Fibroblast of skin of scalp (primary cell): Measurements from ENCODE around the gene ARHGEF25.
A peak's percentile ranks its signal among the peaks of the same experiment; 100 is the strongest.
"Not testable (repeated sequence)": the region's sequence is repeated elsewhere in the genome, so short reads cannot be mapped to it uniquely, and the experiment has no call there.

Experiments
- DNase-seq: peaks from one replicate; pipeline ENCODE4 v3.0.0-alpha.2; 2013

The ARHGEF25 gene

GRCh38 chr12:57609781-57610553 is 1.3 kb upstream of the ARHGEF25 start:
- DNase-seq = no peak

- no peak for DNase-seq
These were observed 604 bp upstream of the ARHGEF25 start for GRCh38 chr12:57610554-57611107.

- DNase-seq = no peak
These were observed 834 bp downstream of the ARHGEF25 start for GRCh38 chr12:57611827-57612710.

GRCh38 chr12:57612711-57613426 is 1.6 kb downstream of the ARHGEF25 start:
- no peak for DNase-seq

- DNase-seq = no peak
These were observed 2.3 kb downstream of the ARHGEF25 start for GRCh38 chr12:57613427-57614109.

GRCh38 chr12:57614178-57614947 is 3.1 kb downstream of the ARHGEF25 start:
- DNase-seq = no peak

- DNase-seq = no peak
These were observed 3.8 kb downstream of the ARHGEF25 start for GRCh38 chr12:57614948-57615500.

- no peak for DNase-seq
These were observed 4.4 kb downstream of the ARHGEF25 start for GRCh38 chr12:57615637-57616036.

GRCh38 chr12:57616383-57617101 is 5.3 kb downstream of the ARHGEF25 start:
- peak; percentile 82 for DNase-seq

- no peak for DNase-seq
These were observed 6.7 kb downstream of the ARHGEF25 start for GRCh38 chr12:57617942-57618341.

GRCh38 chr12:57618431-57618830 is 7.2 kb downstream of the ARHGEF25 start:
- DNase-seq = not testable (repeated sequence)

- DNase-seq = no peak
These were observed 7.8 kb downstream of the ARHGEF25 start for GRCh38 chr12:57618966-57619433.

- DNase-seq = no peak
These were observed 8.4 kb downstream of the ARHGEF25 start for GRCh38 chr12:57619434-57620244.

GRCh38 chr12:57620245-57620935 is 9.2 kb downstream of the ARHGEF25 start:
- DNase-seq = no peak

GRCh38 chr12:57620936-57621496 is 9.8 kb downstream of the ARHGEF25 start:
- DNase-seq = no peak

GRCh38 chr12:57621497-57622292 is 10.5 kb downstream of the ARHGEF25 start:
- peak; percentile 39 for DNase-seq
